Skeletal muscle satellite cell (primary cell): ENCODE measurements around the gene NCAM1.

Experiments
- H3K27me3 ChIP-seq: 2 replicates; pipeline ENCODE4 v1.7.0; 2013; ENCODE audit warnings: low read length; ENCODE audit not compliant: control insufficient read depth, insufficient read depth
- H3K36me3 ChIP-seq: 2 replicates; pipeline ENCODE4 v1.7.0; 2013; ENCODE audit warnings: mild to moderate bottlenecking, control low read depth, low read length; ENCODE audit not compliant: insufficient read depth
- H3K4me1 ChIP-seq: 2 replicates; pipeline ENCODE4 v1.7.0; 2013; ENCODE audit warnings: low read length; ENCODE audit not compliant: control insufficient read depth, insufficient read depth
- H3K4me2 ChIP-seq: 2 replicates; pipeline ENCODE4 v1.7.0; 2013; ENCODE audit warnings: mild to moderate bottlenecking, low read length
- H3K4me3 ChIP-seq: 2 replicates; pipeline ENCODE4 v1.7.0; 2013; ENCODE audit warnings: low read length
- H3K9ac ChIP-seq: 2 replicates; pipeline ENCODE4 v1.7.0; 2013; ENCODE audit warnings: mild to moderate bottlenecking, low read depth, low read length, moderate library complexity
- H3K9me3 ChIP-seq: replicated peaks from 2 replicates; pipeline ENCODE4 v1.7.0; 2013; ENCODE audit warnings: mild to moderate bottlenecking, control low read depth, low read length

NCAM1 gene

DNA sequence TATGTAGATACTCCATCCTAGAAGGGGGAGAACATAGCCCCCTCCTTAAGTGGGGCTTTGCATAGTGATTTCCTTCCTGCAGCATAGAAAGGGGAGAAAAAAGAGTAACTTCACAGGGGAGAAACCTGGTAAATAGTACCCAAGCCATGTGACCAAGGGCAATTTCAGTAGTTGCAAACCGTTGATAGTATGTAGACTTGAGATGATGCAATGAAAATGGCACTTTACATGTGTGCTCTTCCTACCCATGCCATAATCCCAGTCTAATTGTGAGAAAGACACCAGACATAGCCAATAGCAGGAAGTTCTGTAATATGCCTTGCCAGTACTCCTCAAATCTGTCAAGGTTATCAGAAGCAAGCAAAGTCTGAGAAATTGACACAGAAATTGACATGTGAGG lies 104.1 kb downstream of the NCAM1 start:
- Histone ChIP-seq H3K4me1 (no peaks in the 10 kb centered on the region), H3K9ac (no peak overlapping the region), H3K9me3 (no peaks in the 10 kb centered on the region), H3K36me3 (no peaks in the 10 kb centered on the region), H3K4me2 (no peak overlapping the region), H3K4me3 (no peak overlapping the region), H3K27me3 (no peaks in the 10 kb centered on the region)

DNA sequence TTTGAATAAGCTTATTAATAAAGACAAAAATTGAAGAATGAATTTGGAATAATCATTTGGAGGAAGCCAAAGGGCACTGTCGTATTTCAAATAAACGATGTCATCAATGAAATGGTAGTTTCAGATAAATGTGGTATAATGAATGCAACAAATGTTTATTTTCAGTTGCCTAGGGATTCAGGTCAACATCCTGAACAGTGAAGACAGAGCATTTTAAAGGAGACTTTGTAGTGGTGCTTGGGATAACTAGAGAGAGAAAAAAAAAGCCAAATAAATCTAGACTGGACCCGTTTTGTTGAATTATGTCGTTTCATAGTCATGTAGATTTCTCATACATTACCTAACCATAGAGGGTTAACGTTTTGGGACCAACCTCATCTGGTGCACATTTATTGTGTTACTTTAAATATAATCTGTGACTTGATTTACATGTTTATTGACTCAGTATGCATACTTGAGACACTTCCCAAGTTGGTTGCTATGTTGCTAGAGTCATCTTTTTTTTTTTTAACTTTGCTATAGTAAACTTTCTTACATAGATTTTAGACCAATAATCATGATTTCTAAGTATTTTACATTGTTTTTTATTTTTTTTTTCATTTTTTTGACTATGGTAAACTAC lies 111.1 kb downstream of the NCAM1 start:
- no peaks in the 10 kb centered on the region for H3K36me3 ChIP-seq
- H3K4me1 ChIP-seq, result no peaks in the 10 kb centered on the region
- no peak overlapping the region for H3K4me3 ChIP-seq
- no peak overlapping the region for H3K4me2 ChIP-seq
- H3K9ac ChIP-seq, result no peak overlapping the region
- H3K27me3 ChIP-seq, result no peaks in the 10 kb centered on the region
- no peaks in the 10 kb centered on the region for H3K9me3 ChIP-seq

DNA sequence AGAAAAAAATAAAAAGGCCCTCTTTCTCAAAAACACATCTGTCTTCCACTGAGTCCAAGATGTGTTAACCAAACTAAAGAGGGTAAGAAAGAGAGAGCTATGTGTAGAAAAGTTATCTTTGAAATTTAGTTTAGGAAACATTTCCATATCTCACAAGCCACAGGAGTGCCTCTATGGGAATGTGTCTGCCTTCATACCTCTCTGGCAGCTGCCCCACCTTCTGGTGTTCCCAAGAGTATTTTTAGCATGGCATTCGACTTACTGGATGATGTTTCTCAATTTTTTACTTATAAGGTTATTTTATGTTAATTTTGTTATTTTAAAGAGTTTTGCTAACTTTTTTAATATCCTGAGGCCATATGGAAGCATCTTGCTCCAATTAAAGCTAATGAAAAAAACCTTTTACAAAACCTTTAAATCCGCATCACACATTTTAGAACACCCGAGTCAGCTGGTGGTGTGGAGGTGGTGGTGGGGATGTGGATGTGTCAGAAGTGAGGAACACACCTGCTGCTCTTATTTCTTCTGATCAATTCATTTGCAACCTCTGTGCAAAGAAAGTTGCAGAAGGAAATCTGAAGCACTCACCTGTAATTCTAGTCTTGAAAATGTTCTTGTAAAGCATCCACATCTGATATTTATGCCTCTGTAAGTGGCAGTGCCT lies 112.2 kb downstream of the NCAM1 start:
- Histone ChIP-seq H3K4me1 (no peaks in the 10 kb centered on the region), H3K36me3 (no peaks in the 10 kb centered on the region), H3K9me3 (no peaks in the 10 kb centered on the region), H3K4me3 (no peak overlapping the region), H3K4me2 (no peak overlapping the region), H3K9ac (no peak overlapping the region), H3K27me3 (no peaks in the 10 kb centered on the region)

DNA sequence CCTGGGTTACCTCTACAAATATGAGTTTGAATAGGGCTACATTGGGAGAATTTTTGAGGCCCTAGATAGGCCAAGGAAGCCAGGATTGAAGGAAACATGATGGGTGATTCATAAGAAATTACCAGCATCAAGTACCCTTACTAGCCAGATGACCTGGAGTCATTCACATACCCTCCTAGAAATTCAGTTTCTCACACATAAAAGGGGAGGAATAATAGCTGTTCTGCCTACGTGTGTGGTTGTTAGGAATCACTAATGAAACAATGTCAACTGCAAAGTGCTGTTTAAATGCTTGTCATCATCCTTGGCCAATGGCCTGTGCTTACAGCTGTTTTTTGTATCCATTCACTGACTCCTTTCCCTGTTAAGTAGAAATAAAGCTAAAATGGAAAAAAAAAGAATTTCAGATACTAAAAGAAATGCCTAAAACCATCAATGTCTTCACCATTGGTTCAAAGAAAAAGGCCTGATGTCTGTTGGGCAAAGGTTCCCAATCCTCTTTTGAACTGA lies 114.4 kb downstream of the NCAM1 start:
- Histone ChIP-seq H3K27me3 (no peaks in the 10 kb centered on the region), H3K4me2 (no peak overlapping the region), H3K4me1 (no peaks in the 10 kb centered on the region), H3K36me3 (no peaks in the 10 kb centered on the region), H3K4me3 (no peak overlapping the region), H3K9ac (no peak overlapping the region), H3K9me3 (no peaks in the 10 kb centered on the region)

DNA sequence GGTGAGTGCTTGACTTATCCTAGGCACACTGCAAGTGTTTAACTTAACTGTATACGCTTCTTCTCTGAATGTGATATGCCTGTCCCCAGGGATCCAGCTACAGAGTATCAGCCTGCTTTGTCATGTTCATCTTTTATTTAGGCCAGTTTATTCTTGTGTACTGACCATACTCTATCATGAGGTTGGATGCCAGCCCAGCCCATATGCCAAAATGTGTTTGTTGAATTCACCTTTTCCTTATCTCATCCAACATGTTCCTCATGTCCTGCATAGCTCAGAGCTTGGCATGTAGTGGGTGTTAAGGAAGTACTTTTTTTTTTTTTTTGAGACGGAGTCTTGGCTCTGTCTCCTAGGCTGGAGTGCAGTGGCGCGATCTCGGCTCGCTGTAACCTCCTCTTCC lies 116.2 kb downstream of the NCAM1 start:
- Histone ChIP-seq H3K4me1 (no peaks in the 10 kb centered on the region), H3K27me3 (no peaks in the 10 kb centered on the region)

DNA sequence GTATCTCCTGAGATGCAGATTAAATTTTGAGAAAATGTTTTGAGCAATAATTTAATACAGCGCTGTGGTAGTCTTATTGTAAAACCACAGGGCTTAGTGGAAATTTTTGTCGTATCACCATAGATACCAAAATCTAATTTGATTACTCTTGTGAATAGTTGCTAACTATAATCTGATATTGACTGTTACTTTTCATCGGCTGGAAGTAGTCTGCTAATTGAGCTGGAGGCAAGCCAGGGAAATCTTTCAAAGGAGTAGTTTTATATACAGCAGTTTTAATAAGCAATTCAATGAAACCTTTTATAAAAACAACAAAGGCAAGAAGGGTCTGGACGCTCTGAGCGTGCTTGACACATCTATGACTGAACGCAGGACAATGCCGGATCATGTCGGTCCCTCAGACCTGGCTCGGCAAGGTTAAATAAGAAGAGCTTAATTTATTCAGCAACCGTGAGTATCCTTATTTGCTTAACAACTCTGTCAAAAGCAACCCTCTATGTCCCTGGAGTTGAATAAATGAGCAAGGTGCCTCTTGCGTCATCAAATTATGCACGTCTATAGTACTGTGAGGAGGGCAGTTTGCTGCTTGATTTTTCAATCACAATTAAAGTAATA lies 121.2 kb downstream of the NCAM1 start:
- no peak overlapping the region for H3K4me2 ChIP-seq
- H3K9me3 ChIP-seq, result no peaks in the 10 kb centered on the region
- H3K27me3 ChIP-seq, result no peaks in the 10 kb centered on the region
- no peaks in the 10 kb centered on the region for H3K36me3 ChIP-seq
- no peaks in the 10 kb centered on the region for H3K4me1 ChIP-seq
- H3K9ac ChIP-seq, result no peak overlapping the region
- H3K4me3 ChIP-seq, result no peak overlapping the region

More for the DNA sequence above, 116.2 kb downstream of the NCAM1 start:
- H3K9ac ChIP-seq, result no peak overlapping the region
- no peaks in the 10 kb centered on the region for H3K9me3 ChIP-seq
- H3K4me3 ChIP-seq, result no peak overlapping the region
- no peaks in the 10 kb centered on the region for H3K36me3 ChIP-seq
- H3K4me2 ChIP-seq, result no peak overlapping the region

DNA sequence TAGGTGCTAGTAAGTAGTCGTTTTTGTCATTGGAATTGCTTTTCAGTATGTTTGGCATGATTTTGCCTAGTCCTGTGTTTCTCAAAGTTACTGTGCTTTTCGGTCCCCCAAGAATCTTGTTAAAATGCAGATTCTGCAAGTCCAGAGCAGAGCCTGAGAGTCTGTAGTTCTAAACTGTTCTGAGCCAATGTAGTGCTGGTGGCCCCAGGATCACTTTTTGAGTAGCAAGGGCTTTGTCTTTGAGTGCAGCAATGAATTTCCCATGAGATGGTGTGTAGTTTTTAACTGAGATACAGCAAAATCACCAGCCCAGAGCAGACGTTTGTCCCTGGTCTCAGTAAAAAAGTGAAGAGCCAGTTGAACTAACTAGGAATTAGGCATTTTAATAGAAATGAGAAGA lies 122.4 kb downstream of the NCAM1 start:
- Histone ChIP-seq H3K9ac (no peak overlapping the region), H3K9me3 (no peaks in the 10 kb centered on the region), H3K27me3 (no peaks in the 10 kb centered on the region), H3K4me2 (no peak overlapping the region), H3K36me3 (no peaks in the 10 kb centered on the region), H3K4me3 (no peak overlapping the region), H3K4me1 (no peaks in the 10 kb centered on the region)

DNA sequence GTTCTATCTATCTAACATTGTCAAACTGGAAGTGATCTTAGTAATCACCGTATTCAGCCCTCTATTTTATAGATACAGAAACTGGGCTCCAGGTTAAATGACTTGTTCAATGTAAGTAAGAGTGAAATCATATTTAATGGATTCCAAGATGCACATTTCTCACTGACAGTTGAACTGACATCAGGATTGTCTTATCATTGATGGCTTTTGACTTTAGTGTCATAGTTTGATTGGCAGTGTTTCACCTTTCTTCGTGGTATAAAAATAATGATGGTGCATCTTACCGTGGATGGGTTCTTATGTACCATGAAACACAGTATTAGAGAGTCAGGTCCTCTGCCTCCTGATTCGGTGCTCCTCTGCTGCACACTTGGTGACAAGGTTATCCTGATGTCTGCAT lies 123.1 kb downstream of the NCAM1 start:
- Histone ChIP-seq H3K9ac (no peak overlapping the region), H3K9me3 (no peaks in the 10 kb centered on the region), H3K27me3 (no peaks in the 10 kb centered on the region), H3K4me2 (no peak overlapping the region), H3K4me3 (no peak overlapping the region), H3K36me3 (no peaks in the 10 kb centered on the region), H3K4me1 (no peaks in the 10 kb centered on the region)

DNA sequence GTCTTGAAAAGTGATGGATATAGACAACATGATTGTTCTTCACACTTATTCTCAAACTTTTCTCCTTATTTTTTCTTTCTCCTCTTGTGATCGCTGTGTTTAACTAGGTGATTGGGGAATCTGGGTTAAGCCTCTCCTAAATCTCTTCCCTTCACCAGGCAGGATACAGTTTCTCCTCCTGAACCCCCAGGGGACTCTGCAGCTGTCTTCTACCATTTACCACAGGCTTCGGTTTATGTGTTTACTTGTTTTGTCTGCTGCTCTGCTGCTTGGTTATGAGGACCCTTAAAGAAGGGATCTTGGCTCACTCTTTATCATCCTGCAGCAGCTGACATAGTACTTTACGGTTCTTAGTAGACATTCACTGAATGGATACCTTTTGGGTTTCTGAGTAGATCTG lies 124.2 kb downstream of the NCAM1 start:
- no peak overlapping the region for H3K9ac ChIP-seq
- no peaks in the 10 kb centered on the region for H3K9me3 ChIP-seq
- H3K4me3 ChIP-seq, result no peak overlapping the region
- H3K27me3 ChIP-seq, result no peaks in the 10 kb centered on the region
- H3K36me3 ChIP-seq, result no peaks in the 10 kb centered on the region
- H3K4me2 ChIP-seq, result no peak overlapping the region
- no peaks in the 10 kb centered on the region for H3K4me1 ChIP-seq

DNA sequence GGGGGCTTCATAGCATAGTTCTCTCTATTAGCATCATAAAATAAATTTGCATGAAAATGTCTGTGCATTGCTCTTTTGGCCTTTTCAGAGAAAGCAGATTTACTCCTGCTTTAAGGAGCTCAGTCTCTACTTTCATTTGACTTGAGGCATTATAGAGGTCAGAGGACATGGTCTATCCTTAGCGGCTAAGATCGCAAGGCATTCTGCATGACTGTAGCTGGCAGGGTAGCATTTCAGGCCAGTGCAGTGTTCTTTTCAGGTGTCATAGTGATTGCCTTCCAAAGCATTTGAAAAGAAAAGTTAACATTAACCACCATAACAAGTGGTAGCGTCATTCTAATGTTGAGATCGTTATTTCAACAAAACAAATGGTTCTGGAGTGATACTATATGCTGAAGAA lies 126.5 kb downstream of the NCAM1 start:
- Histone ChIP-seq H3K27me3 (no peaks in the 10 kb centered on the region), H3K4me3 (no peak overlapping the region), H3K9ac (no peak overlapping the region), H3K9me3 (no peaks in the 10 kb centered on the region), H3K36me3 (no peaks in the 10 kb centered on the region), H3K4me1 (peaks cover 3% of the 10 kb centered on the region), H3K4me2 (no peak overlapping the region)

DNA sequence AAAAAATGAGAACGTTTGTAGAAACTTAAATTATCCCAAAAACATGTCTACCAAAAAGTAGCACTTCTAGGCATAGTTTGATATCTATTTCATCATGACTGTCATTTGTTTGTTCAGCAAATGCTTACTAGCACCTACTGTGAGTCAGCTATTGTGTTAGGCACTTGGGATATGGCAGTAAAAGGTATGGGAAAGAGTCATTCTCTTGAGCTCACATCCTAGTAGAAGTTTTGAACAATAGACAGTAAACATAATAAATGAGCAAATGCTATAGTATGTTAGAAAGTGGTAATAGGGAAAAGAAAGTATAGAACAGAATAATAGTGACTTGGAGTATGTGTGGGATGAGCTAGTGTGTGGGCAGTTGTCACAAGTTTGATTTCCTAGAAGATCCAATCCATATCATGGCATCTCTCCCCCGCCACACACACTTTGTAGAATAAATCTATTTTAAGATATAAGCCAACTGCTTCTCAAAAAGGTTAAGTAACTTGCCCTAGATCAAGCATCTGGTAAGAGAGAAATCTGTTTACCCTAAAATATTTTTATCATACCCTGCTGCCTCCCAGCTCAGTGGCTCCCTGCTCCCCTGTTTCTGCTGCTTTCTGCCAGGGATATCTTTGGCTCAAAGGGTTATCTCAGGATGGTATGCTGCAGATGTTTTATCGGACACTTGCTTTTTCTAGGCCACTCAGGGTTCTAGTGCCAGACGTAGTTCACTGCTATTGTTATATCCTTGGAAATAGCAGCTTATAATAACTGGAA lies 129.7 kb downstream of the NCAM1 start:
- no peaks in the 10 kb centered on the region for H3K36me3 ChIP-seq
- no peaks in the 10 kb centered on the region for H3K27me3 ChIP-seq
- H3K4me2 ChIP-seq, result no peak overlapping the region
- H3K4me1 ChIP-seq, result peaks cover 3% of the 10 kb centered on the region
- no peaks in the 10 kb centered on the region for H3K9me3 ChIP-seq
- no peak overlapping the region for H3K9ac ChIP-seq
- H3K4me3 ChIP-seq, result no peak overlapping the region
